Measurements from ENCODE around the gene PPIL4. TPM values are rescaled to one million over a fixed set of nuclear protein-coding genes. Genes with fewer than 3 reads are reported as not detected.

The PPIL4 gene
- total RNA-seq, 3 donors from 2014 or later (not counting 1 experiment from before 2014, with no cell fraction given): 24.4 to 32.8 (median 25.0) TPM

GRCh38 chr6:149478631-149479314, 67.1 kb downstream of the PPIL4 start:
- H3K36me3 ChIP-seq (ENCODE audit: control insufficient read depth, insufficient read depth, low read length): no peaks in the 10 kb centered on the region
- Mint-ChIP-seq H3K27ac (no peak overlapping the region), H3K27me3 (ENCODE audit: low read depth in 2 of 2) (peaks cover 0 to 4% of the 10 kb centered on the region in 2 donors), H3K4me3 (no peak overlapping the region), H3K4me1 (peaks cover 13 to 16% of the 10 kb centered on the region in 2 donors), H3K9me3 (no peaks in the 10 kb centered on the region), H3K36me3 (no peaks in the 10 kb centered on the region)
- H3K27ac ChIP-seq (ENCODE audit: low read length): no peak overlapping the region
- DNase-seq: no peak
- H3K4me1 ChIP-seq (ENCODE audit: control insufficient read depth, insufficient read depth, low read length): peaks cover 43% of the 10 kb centered on the region
- H3K27me3 ChIP-seq (ENCODE audit: control insufficient read depth, insufficient read depth, low read length): no peaks in the 10 kb centered on the region
- 91% methylated on average over 5 of the region's 5 CpGs for WGBS (ENCODE audit: insufficient coverage)
- no peak for TF ChIP-seq CTCF (IDR thresholded peaks at IDR 0.05)
- no peaks in the 10 kb centered on the region for H3K9me3 ChIP-seq (ENCODE audit: control insufficient read depth, insufficient read depth, low read length)
- no peak for ATAC-seq
- intact Hi-C loops (cut with micrococcal nuclease): no loop called here
- H3K4me3 ChIP-seq (ENCODE audit: low read length): no peak overlapping the region

- no peak for DNase-seq
- no peaks in the 10 kb centered on the region for H3K36me3 ChIP-seq (ENCODE audit: control insufficient read depth, insufficient read depth, low read length)
- no peaks in the 10 kb centered on the region for H3K9me3 ChIP-seq (ENCODE audit: control insufficient read depth, insufficient read depth, low read length)
- H3K27me3 ChIP-seq (ENCODE audit: control insufficient read depth, insufficient read depth, low read length): no peaks in the 10 kb centered on the region
- no peak overlapping the region for H3K27ac Mint-ChIP-seq
- no peaks in the 10 kb centered on the region for H3K9me3 Mint-ChIP-seq
- no peaks in the 10 kb centered on the region for H3K36me3 Mint-ChIP-seq
- no peak for ATAC-seq
- intact Hi-C loops (cut with micrococcal nuclease): no loop called here
- 91% methylated on average over 4 of the region's 5 CpGs for WGBS (ENCODE audit: insufficient coverage)
- no peak for TF ChIP-seq CTCF (IDR thresholded peaks at IDR 0.05)
- H3K4me3 ChIP-seq (ENCODE audit: low read length): no peak overlapping the region
- H3K27me3 Mint-ChIP-seq (ENCODE audit: low read depth in 2 of 2): peaks cover 0 to 4% of the 10 kb centered on the region in 2 donors
- no peak overlapping the region for H3K27ac ChIP-seq (ENCODE audit: low read length)
- H3K4me1 Mint-ChIP-seq: peaks cover 12 to 13% of the 10 kb centered on the region in 2 donors
- peaks cover 32% of the 10 kb centered on the region for H3K4me1 ChIP-seq (ENCODE audit: control insufficient read depth, insufficient read depth, low read length)
- H3K4me3 Mint-ChIP-seq: no peak overlapping the region
Observed at GRCh38 chr6:149477544-149477943, 68.3 kb downstream of the PPIL4 start.

GRCh38 chr6:149476789-149477455, 68.9 kb downstream of the PPIL4 start:
- no peak overlapping the region for H3K27ac ChIP-seq (ENCODE audit: low read length)
- WGBS (ENCODE audit: insufficient coverage): 82% methylated on average over 5 of the region's 6 CpGs
- Mint-ChIP-seq H3K4me3 (no peak overlapping the region), H3K9me3 (no peaks in the 10 kb centered on the region), H3K27me3 (ENCODE audit: low read depth in 2 of 2) (peaks cover 0 to 4% of the 10 kb centered on the region in 2 donors), H3K27ac (no peak overlapping the region), H3K4me1 (peaks cover 6% of the 10 kb centered on the region in 2 donors), H3K36me3 (no peaks in the 10 kb centered on the region)
- no peaks in the 10 kb centered on the region for H3K36me3 ChIP-seq (ENCODE audit: control insufficient read depth, insufficient read depth, low read length)
- peaks cover 26% of the 10 kb centered on the region for H3K4me1 ChIP-seq (ENCODE audit: control insufficient read depth, insufficient read depth, low read length)
- no peak overlapping the region for H3K4me3 ChIP-seq (ENCODE audit: low read length)
- no peaks in the 10 kb centered on the region for H3K9me3 ChIP-seq (ENCODE audit: control insufficient read depth, insufficient read depth, low read length)
- no peaks in the 10 kb centered on the region for H3K27me3 ChIP-seq (ENCODE audit: control insufficient read depth, insufficient read depth, low read length)
- TF ChIP-seq CTCF (IDR thresholded peaks at IDR 0.05): no peak
- intact Hi-C loops (cut with micrococcal nuclease): no loop called here
- ATAC-seq (no peak), DNase-seq (no peak)
